Left lung (tissue), 10 donors: Measurements from ENCODE around the gene PGF. TPM values are rescaled to one million over a fixed set of nuclear protein-coding genes. Genes with fewer than 3 reads are reported as not detected.

Experiments used
- ATAC-seq: fragments of 200-7000 bp; cut with Tn5 transposase; one replicate; pipeline ENCODE4 v1.9.1; 2020; ENCODE audit warnings: moderate library complexity
- DNase-seq, 4 donors: peaks; one replicate each; pipeline ENCODE4 v3.0.0-alpha.2; 2013 to 2020
- H3K27ac ChIP-seq, 2 donors: fragments of 200-600 bp; sonication (generic) in 1 of 2; one replicate each; pipeline versions ENCODE4 v1.5.0 to v1.8.0; 2020 to 2021
- H3K27me3 ChIP-seq, 2 donors: fragments of 200-600 bp; sonication (generic) in 1 of 2; one replicate each; pipeline versions ENCODE4 v1.5.0 to v1.8.0; 2020 to 2021
- H3K36me3 ChIP-seq, 2 donors: fragments of 200-600 bp; sonication (generic) in 1 of 2; one replicate each; pipeline versions ENCODE4 v1.5.0 to v1.8.0; 2020 to 2021
- H3K4me1 ChIP-seq, 2 donors: fragments of 200-600 bp; one replicate each; pipeline ENCODE4 v1.8.0; 2021
- H3K4me3 ChIP-seq, 2 donors: fragments of 200-600 bp; sonication (generic) in 1 of 2; one replicate each; pipeline versions ENCODE4 v1.5.0 to v1.8.0; 2020 to 2021; ENCODE audit warnings: mild to moderate bottlenecking in 1 of 2
- H3K9me3 ChIP-seq, 2 donors: fragments of 200-600 bp; sonication (generic) in 1 of 2; one replicate each; pipeline versions ENCODE4 v1.5.0 to v1.8.0; 2020 to 2021
- intact Hi-C, 2 donors: fragments of 100-400 bp; cut with DNase I; formaldehyde crosslinking; loops; one replicate each; pipeline versions ENCODE4 v1.11.2 to v1.14.2; 2022
- polyA plus RNA-seq, 6 donors: library from polyadenylated mRNA; unstranded; fragments of 120-200 nt; gene quantifications; one replicate each; pipeline ENCODE4 v1.2.1, GENCODE V29; 2013; ENCODE audit not compliant: insufficient read length in 6 of 6
- total RNA-seq, 2 donors: library from RNA; stranded (reverse); fragmentation: NEBNext Ultra II Directional; extraction: Animal tissue kit (Norgen Biotek cat#: 25700); gene quantifications; one replicate each; pipeline ENCODE4 v1.2.1, GENCODE V29; 2021
- TF ChIP-seq, protein P1 (sequence below), 2 donors: fragments of 200-600 bp; sonication (generic) in 1 of 2; IDR thresholded peaks; one replicate each; pipeline versions ENCODE4 v1.5.0 to v1.8.0; 2021; ENCODE audit warnings: antibody characterized with exemption in 2 of 2
- donor health status: DM: no; HTN: yes; CAD: no.
- donor health status: DM: no; HTN: no; CAD: no.

PGF gene
- total and polyA plus RNA-seq, 8 donors: 3.4 to 18.6 (median 13.2) TPM

DNA sequence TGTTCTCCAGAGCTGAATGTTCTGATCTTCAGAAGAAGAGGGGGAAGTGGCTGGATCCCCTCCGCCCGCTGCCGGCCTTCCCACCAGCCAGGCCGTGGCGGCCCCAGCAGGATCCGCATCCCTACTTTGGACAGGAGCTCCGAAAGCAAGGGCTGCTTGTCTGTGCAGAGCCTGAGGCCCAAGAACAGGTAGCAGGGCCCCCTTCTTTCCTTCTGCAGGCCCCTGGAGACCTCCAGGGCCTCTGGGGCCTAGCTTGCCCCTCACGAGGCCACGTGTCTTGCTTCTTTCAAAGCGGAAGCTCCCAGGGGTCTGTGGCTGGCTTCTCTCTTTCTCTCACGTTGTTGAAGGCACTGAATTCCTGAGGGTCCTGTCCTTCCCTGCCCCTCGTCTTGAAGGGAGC is 13.2 kb downstream of the PGF start:
- peak overlapping the region in 1 of 2 donors; percentile 16 for H3K4me3 ChIP-seq
- DNase-seq: peak in 1 of 4 donors; percentile 77
- intact Hi-C loops: loop anchor here in 1 of 2 donors (10.0 kb wide), 1 partner anchor 143 kb away; no protein-coding TSS in a partner anchor
- ATAC-seq: no peak
- H3K4me1 ChIP-seq: peaks cover 18 to 68% of the 10 kb centered on the region in 2 donors
- TF ChIP-seq, protein P1, sequence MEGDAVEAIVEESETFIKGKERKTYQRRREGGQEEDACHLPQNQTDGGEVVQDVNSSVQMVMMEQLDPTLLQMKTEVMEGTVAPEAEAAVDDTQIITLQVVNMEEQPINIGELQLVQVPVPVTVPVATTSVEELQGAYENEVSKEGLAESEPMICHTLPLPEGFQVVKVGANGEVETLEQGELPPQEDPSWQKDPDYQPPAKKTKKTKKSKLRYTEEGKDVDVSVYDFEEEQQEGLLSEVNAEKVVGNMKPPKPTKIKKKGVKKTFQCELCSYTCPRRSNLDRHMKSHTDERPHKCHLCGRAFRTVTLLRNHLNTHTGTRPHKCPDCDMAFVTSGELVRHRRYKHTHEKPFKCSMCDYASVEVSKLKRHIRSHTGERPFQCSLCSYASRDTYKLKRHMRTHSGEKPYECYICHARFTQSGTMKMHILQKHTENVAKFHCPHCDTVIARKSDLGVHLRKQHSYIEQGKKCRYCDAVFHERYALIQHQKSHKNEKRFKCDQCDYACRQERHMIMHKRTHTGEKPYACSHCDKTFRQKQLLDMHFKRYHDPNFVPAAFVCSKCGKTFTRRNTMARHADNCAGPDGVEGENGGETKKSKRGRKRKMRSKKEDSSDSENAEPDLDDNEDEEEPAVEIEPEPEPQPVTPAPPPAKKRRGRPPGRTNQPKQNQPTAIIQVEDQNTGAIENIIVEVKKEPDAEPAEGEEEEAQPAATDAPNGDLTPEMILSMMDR (IDR thresholded peaks at IDR 0.05): no peak
- H3K27me3 ChIP-seq: no peaks in the 10 kb centered on the region
- H3K9me3 ChIP-seq: no peaks in the 10 kb centered on the region
- peak overlapping the region; percentile 84 to 88 for H3K27ac ChIP-seq
- no peaks in the 10 kb centered on the region for H3K36me3 ChIP-seq

DNA sequence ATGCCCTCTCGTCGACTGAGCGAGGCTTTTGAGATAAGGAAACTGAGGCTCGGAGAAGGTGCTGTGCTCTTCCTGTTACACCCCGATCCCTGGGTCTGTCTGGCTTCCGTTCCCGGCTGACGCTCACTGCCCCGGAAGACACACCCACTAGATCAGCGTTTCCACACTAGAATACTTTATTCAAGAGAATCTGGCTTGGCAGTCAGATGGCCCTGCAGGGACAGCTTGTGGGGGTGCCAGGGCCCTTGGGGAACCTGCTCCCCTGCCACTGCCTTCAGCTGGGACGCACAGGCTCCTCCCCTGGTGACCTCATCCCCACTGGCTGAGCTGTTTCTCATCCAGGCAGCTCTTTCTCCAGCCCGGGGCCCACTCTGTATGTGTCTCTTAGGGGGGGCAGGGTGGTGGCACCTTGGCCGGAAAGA is 13.7 kb downstream of the PGF start:
- intact Hi-C loops: loop anchor here in 1 of 2 donors (10.0 kb wide), 1 partner anchor 143 kb away; no protein-coding TSS in a partner anchor
- Histone ChIP-seq H3K36me3 (no peaks in the 10 kb centered on the region), H3K4me3 (peak overlapping the region in 1 of 2 donors; percentile 16), H3K27ac (peak overlapping the region; percentile 84 to 88), H3K27me3 (no peaks in the 10 kb centered on the region), H3K4me1 (peaks cover 18 to 65% of the 10 kb centered on the region in 2 donors), H3K9me3 (no peaks in the 10 kb centered on the region)
- peak; percentile 58 for ATAC-seq
- TF ChIP-seq, protein P1 (IDR thresholded peaks at IDR 0.05): no peak
- DNase-seq: peak in 3 of 4 donors; percentile 71 to 91 (median 76)

DNA sequence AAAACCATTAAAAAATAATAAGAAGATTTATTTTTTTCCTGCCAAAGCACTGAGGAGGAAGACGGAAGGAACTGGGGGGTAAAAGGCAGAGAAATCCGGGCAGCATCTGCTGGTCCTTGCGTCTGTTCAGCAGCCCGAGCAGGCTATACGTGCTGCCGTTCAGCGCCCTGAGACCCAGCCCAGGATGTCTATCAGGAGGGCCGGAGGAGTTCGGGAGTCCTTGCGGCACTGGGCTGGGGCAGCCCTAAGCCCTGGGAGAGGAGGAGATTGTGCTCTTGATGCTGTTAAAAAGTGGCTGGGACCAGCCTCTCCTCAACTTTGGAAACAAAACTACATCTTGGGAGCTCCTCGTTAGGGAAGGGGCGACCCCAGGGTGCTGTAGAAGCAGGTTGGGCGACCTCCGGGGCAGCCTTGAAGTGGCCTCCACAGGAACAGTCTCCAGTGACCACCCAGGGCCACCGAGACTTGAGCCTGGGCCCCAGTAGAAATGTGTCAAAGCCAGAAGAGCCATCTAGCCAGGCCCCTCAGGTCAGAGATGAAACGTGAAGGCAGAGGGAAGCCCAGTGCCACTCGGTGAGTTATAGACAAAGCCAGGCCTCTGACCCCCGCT is 14.3 kb downstream of the PGF start:
- Histone ChIP-seq H3K27me3 (no peaks in the 10 kb centered on the region), H3K4me1 (peaks cover 18 to 59% of the 10 kb centered on the region in 2 donors), H3K4me3 (no peak overlapping the region), H3K9me3 (no peaks in the 10 kb centered on the region), H3K27ac (peak overlapping the region; percentile 84 to 88), H3K36me3 (no peaks in the 10 kb centered on the region)
- TF ChIP-seq, protein P1 (IDR thresholded peaks at IDR 0.05): no peak
- intact Hi-C loops: loop anchor here in 1 of 2 donors (10.0 kb wide), 1 partner anchor 144 kb away; no protein-coding TSS in a partner anchor
- no peak for ATAC-seq
- peak in 1 of 4 donors; percentile 55 for DNase-seq

DNA sequence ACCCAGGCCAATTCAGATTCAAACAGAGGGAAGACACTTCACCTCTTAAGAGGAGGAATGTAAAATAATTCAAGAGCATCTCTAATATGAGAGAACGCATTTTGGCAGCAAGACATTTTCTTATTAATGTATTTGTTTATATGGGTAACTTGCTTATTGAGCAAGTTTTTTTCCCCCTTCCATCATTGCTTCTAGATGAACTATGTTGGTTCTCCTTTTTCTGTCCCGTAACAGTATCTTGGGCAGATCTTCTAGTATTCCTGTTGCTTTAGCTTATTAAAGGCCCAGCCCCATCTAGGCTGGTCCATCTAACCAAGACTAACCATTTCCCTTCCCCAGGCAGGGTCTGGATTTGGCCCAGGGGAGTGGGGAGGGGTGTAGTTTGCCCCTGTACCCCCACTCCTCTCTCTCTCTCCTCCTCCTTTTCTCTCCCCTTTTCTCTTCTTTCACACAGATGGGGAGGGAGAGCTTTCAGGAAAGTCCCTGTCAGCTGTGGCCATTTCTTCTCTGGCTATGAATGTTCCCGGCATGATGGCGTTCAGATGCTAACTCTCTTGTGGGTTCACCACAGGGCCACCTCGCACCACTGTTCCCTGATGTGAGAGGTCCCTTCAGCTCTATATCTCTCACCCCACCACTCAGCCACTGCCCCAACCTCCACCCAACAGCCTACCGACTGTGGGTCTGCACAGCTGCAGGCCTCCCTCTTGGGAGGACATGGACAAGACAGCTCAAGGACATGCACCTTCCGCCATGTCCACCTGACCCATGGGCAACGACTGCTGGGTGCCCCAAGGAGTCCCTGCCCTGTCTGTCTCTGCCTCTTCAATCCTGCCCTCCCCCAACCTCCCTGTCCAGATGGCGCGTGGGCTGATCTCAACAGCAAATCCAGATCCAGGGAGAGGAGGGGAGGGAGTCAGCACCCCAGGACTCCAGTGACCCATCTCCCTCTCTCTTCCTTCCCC is 16.6 kb downstream of the PGF start:
- DNase-seq (peak in 1 of 4 donors; percentile 42), ATAC-seq (no peak)
- TF ChIP-seq, protein P1 (IDR thresholded peaks at IDR 0.05): no peak
- Histone ChIP-seq H3K9me3 (no peaks in the 10 kb centered on the region), H3K4me3 (no peak overlapping the region), H3K27me3 (no peaks in the 10 kb centered on the region), H3K36me3 (no peaks in the 10 kb centered on the region), H3K4me1 (peaks cover 22 to 65% of the 10 kb centered on the region in 2 donors), H3K27ac (peak overlapping the region; percentile 84 to 88)
- intact Hi-C loops: no loop called here

GRCh38 chr14:74937171-74937570 is 18.2 kb downstream of the PGF start:
- H3K4me3 ChIP-seq: no peak overlapping the region
- peaks cover 21 to 62% of the 10 kb centered on the region in 2 donors for H3K4me1 ChIP-seq
- no peaks in the 10 kb centered on the region for H3K9me3 ChIP-seq
- intact Hi-C loops: no loop called here
- TF ChIP-seq, protein P1 (IDR thresholded peaks at IDR 0.05): no peak
- DNase-seq: no peak
- H3K27ac ChIP-seq: no peak overlapping the region
- no peak for ATAC-seq
- no peaks in the 10 kb centered on the region for H3K27me3 ChIP-seq
- no peaks in the 10 kb centered on the region for H3K36me3 ChIP-seq
